GM21737 (cell line): ENCODE measurements around the gene IFNGR2.
A peak's percentile ranks its signal among the peaks of the same experiment; 100 is the strongest.
"Not testable (repeated sequence)": the region's sequence is repeated elsewhere in the genome, so short reads cannot be mapped to it uniquely, and the experiment has no call there.

ENCODE experiments used
- ATAC-seq: cut with Tn5 transposase; IDR thresholded peaks from one replicate; pipeline ENCODE4 v1.9.1; 2021; ENCODE audit warnings: mild to moderate bottlenecking, moderate library complexity; ENCODE audit not compliant: unreplicated experiment

IFNGR2 gene, protein sequence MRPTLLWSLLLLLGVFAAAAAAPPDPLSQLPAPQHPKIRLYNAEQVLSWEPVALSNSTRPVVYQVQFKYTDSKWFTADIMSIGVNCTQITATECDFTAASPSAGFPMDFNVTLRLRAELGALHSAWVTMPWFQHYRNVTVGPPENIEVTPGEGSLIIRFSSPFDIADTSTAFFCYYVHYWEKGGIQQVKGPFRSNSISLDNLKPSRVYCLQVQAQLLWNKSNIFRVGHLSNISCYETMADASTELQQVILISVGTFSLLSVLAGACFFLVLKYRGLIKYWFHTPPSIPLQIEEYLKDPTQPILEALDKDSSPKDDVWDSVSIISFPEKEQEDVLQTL

GRCh38 chr21:33403128-33403785, at the start of gene IFNGR2:
Gene IFNGR2 (plus strand): TSS chr21:33403413. CDS start chr21:33403544, 131 bp downstream.
- peak; percentile 38 for ATAC-seq

GRCh38 chr21:33355355-33355754, 47.9 kb upstream of the IFNGR2 start:
- ATAC-seq, result no peak

- no peak for ATAC-seq
Measured at GRCh38 chr21:33355996-33356395, 47.2 kb upstream of the IFNGR2 start.

GRCh38 chr21:33357177-33357576, 46.0 kb upstream of the IFNGR2 start:
- no peak for ATAC-seq

GRCh38 chr21:33359446-33359845, 43.8 kb upstream of the IFNGR2 start:
- ATAC-seq, result no peak

- no peak for ATAC-seq
Measured at GRCh38 chr21:33360281-33360680, 42.9 kb upstream of the IFNGR2 start.

DNA sequence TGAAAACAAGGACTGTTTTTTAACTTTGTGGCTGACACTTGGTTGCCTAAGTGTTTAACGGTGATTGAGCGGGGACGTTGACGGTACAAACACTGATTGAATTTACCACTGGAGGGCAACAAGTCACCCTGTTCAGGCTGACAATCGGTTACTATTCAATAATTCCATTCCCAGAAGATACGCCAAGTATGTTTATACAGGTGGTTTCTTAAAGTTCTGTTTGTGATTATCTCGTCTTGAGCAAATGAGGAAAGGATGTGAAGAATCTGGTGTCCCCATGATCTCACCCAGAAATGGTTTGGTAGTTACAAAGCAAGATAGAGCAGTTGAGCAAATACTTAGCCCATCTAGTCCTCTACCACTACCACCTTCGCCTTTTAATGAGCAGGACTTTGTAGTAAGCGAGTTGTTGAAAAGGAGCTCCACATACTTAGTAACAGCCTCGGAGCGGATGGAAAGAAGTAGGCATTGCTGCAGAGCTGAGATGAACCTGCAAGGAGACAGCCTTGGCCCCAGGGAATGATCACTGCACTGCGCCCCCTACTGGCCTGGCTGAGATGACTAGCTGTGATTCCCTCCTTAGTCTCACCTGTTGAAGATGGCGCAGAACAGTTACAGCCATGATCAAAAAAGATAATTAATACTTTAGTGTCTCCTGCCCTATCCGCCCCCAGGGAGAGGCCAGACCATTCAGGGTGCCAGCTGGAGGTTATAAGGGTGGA, 42.2 kb upstream of the IFNGR2 start:
- peak; percentile 77 for ATAC-seq

DNA sequence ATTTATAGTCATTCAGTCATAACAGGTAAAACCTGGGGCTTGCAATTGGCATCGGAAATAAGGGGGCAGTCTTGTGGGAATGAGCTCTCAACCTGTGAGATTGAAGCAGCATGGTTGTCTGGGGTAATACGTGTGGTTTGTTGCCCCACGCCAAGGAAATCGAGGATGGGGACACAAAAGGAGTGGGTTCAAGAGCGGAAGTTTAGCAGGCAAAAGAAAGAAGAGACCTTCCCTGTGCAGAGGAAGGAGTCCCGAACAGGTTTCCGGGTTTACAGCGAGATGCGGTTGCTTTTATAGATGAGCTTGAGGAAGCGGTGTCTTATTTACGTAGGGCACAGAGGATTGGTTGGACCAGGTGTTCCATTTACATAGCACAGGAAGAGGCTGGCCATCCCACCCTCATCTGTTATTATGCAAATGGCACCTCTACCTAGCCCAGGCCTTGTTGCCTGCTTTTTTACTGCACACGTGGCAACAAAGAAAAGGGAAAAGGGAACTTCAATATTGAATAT, 41.1 kb upstream of the IFNGR2 start:
- peak; percentile 44 for ATAC-seq

- not testable (repeated sequence) for ATAC-seq
Measured at GRCh38 chr21:33363911-33364609, 39.2 kb upstream of the IFNGR2 start.

DNA sequence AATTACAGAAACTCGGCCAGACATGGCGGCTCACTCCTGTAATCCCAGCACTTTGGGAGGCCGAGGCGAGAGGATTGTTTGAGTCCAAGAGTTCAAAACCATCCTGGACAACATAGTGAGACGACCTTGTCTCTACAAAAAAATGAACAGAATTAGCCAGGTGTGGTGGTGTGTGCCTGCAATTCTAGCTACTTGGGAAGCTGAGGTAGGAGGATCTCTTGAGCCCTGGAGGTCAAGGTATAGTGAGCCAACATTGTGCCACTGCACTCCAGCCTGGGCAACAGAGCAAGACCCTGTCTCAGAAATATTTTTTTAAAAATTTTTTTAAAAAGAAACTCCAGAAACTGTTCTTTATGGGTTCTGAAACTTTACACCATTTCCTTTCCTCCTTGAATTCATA, 38.4 kb upstream of the IFNGR2 start:
- no peak for ATAC-seq

DNA sequence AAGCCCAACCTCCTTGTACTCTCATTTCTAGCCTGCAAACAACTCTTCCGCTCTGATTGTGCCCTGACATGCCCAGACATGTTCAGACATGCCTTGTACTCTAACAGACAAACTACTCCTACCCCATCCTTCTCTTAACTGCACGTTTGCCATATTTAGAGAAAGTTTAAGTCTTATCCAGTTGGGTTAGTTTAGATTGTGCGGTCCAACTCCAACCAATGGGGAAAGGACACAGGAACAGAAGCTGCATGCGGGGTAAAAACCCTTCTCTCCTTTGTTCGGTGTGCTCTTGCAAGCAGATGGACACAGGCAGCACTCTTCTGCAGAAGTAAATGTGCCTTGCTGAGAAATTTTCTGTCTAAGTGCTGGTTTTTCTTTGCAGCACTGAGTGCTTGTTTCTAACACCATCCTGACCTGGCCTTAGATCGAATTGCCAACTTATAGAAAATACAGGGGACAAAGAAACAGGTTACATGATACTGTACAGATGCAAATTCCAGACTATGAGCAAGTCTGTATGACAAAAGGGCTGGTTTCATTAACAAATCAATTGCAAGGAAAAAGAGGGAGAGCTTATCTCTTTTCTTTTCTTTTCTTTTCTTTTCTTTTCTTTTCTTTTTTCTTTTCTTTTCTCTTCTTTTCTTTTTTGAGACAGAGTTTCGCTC, 35.8 kb upstream of the IFNGR2 start:
- no peak for ATAC-seq

- ATAC-seq, result no peak
Measured at GRCh38 chr21:33368124-33368523, 35.1 kb upstream of the IFNGR2 start.

DNA sequence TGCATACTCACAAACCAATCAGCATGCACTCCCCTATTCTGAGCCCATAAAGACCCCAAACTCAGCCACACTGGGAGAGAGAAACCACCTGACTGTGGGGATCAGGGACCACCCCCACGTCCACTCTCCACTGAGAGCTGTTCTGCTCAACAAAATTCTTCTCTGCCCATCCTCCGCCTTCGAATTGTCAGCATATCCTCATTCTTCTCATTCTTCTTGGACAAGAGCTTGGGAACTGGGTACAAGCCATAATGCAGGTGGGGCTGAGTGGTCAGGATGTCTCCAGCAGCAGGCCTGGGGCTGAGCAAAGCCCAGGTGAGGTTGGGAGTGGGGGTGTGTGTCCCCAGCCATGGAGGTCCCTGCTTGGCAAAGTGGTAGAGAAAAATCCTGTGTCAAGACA, 34.6 kb upstream of the IFNGR2 start:
- no peak for ATAC-seq

- no peak for ATAC-seq
Measured at GRCh38 chr21:33369586-33369985, 33.6 kb upstream of the IFNGR2 start.

DNA sequence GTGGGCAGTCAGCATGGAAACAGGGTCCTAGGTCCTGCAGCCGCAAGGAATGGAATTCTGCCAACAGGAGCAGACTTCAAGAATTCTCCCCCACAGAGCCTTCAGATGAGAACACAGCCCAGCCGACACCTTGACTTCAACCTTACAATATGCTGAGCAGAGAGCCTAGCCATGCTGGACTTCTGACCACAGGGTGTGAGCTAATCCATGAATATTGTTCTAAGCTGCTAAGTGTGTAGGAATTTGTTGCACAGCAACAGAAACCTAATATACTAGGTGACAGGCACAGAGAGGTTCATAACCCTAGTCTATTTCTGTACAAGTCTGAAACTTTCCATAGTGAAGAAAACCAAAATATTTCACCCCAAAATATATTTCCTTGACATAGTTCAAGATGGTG, 32.9 kb upstream of the IFNGR2 start:
- ATAC-seq, result no peak

DNA sequence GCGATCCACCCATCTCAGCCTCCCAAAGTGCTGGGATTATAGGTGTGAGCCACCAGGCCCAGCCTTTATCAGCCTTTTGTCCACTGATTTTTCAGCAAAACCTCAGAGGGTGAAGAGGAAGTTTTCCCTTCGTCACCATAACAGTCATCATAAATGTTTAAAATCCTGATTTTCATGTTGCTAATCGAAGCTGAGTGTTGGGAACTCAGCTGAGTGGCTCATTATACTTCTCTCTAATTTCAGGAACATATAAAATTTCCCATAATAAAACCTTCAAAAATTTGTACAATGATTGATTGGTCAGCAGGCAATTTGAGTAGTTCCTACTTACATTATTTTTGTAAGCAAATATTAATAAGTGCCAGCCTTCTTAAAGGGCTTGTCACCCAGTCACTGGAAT, 31.8 kb upstream of the IFNGR2 start:
- ATAC-seq, result no peak

GRCh38 chr21:33372582-33372981, 30.6 kb upstream of the IFNGR2 start:
- no peak for ATAC-seq

GRCh38 chr21:33373451-33373850, 29.8 kb upstream of the IFNGR2 start:
- ATAC-seq, result no peak

DNA sequence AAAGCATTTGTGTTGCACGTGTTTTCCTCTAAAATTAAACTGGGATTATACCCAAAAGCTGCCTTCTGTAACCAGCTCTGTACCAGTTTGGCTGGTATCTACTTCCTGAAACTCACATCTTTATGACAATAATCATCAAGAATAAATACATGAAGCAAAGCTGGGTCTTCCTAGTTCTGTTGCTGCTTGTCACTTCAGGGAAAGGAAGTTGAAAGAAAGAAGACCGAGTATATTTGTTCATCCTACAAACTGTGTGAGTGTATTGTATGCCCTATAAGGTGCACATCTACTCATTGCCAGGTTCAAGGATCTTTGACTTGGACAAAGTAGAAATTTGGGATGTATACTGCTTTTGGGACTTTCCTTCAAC, 29.1 kb upstream of the IFNGR2 start:
- no peak for ATAC-seq

GRCh38 chr21:33374450-33375096, 28.6 kb upstream of the IFNGR2 start:
- no peak for ATAC-seq
